GM21576 (cell line): Measurements from ENCODE around the gene C1orf198.
"Not testable (repeated sequence)": the region's sequence is repeated elsewhere in the genome, so short reads cannot be mapped to it uniquely, and the experiment has no call there.

Experiments
- ATAC-seq: cut with Tn5 transposase; IDR thresholded peaks from one replicate; pipeline ENCODE4 v1.9.1; 2021; ENCODE audit warnings: mild to moderate bottlenecking, moderate library complexity; ENCODE audit not compliant: unreplicated experiment

The C1orf198 gene

DNA sequence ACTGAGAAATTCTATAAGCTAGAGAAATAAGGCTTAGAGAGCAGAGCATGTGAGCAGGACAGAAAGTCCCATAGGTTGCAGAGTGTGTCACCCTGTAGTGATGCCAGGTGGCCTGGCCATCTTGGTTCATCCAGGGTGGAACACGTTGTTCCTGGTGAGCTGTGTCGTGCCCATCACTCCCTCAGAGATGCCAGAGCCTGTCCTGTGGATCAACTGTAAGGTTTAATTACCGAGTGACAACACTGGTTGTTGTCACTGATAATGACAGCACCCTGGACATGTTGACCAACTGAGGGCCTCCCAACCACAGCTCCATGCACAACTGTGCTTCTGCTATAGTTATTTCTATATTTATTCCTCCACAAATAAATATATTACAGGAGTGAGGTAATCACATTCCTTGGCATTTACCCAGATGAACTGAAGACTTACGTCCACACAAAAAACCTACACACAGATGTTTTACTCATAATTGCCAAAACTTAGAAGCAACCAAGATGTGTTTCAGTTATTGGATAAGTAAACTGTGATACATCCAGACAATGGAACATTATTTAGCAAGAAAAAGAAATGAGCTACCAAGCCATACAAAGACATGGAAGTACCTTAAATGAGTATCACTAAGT is 6.2 kb downstream of the C1orf198 start:
- ATAC-seq = no peak

DNA sequence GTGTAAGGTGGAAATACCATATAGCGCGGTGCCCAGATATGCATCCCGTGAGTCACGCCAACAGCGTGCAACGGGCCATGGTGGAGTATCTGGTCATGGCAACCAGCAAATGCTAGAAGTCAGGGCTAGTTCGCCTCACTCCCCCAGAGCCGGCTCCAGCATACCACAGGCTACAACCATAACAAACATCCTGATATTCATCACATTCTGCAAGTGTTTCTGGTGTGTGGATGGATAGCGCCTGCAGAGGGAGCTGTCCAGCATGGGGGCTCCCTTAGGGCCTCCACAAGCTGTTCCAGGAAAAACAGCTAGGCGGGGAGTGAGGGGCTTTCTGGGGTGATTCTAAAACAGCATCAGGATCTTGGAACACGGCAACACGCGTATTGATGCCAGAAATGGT is 6.8 kb downstream of the C1orf198 start:
- ATAC-seq = no peak

DNA sequence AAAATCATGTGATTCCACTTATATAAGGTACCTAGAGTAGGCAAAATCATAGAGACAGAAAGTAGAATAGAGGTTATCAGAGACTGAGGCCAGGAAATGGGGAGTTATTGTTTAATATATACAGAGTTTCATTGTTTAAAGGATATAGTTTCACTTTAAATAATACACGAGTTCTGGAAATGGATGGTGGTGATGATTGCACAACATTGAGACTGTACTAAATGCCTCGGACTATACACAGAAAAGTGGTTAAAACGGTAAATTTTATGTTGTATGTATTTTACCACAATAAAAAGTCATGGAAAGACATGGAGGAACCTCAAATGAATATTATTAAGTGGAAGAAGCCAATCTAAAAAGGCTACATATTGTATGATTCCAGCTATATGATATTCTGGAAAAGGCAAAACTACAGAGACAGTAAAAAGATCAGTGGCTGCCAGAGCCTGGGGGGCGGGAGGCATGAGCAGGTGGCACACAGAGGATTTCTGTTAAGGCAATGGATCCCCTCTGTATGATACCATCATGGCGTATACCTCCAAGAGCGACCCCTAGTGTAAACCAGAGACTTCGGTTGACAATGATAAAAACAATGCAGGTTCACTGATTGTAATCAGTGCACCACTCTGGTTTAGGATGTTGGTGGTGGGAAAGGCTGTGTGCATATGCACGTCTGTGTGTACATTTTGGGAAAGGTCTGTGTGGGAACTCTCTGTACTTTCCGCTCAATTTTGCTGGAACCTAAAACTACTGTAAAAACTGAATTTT is 7.5 kb downstream of the C1orf198 start:
- ATAC-seq = no peak

GRCh38 chr1:230858918-230859729 is 9.2 kb downstream of the C1orf198 start:
- ATAC-seq = no peak

DNA sequence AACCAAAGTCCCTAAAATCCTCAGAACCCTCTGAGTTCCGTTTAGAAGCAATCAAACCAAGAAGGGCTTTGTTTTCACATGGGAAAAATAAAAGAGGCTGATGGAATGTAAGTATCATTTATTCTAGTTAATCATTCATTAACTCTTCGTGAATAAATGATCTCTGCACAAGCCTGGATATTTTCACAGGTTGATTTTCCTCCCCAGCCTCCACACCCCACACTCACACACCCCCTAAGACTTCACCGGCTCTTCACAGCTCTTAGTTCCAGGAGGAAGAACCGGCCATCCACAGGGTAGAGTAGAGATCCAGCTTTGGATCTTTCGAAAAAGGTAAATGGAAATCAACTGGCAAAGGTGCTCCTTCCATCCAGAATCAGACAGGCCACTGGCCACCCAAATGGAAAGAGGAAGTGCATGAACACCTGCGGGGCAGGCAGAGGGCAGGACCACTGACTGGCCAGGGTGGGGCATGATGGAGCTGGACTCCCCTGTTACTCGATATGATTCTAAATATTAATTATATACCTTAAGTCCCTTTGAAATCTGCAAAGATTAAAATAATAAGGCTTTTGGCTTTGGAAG is 10.0 kb downstream of the C1orf198 start:
- no peak for ATAC-seq

- no peak for ATAC-seq
These were observed 10.5 kb downstream of the C1orf198 start for GRCh38 chr1:230857822-230858221.

DNA sequence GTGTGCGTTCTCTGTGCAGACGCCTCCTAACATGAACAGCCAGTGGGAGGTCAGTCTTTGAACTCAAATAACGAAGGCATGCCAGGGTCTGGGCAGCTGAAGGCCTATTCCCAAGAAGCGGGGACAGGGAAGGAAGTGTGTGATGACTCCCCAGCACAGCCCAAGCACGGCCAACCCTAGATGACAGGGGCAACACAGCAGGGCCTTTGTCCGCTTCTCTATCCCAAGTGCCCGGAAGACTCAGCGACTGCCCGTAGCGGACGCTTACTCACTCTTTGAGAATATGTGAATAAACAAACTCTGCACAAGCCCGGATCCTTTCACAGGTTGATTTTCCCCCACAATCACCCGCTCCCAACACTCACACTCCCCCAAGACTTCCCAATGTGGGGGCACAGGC is 11.2 kb downstream of the C1orf198 start:
- ATAC-seq = no peak

- ATAC-seq = no peak
These were observed 12.4 kb downstream of the C1orf198 start for GRCh38 chr1:230855886-230856285.

DNA sequence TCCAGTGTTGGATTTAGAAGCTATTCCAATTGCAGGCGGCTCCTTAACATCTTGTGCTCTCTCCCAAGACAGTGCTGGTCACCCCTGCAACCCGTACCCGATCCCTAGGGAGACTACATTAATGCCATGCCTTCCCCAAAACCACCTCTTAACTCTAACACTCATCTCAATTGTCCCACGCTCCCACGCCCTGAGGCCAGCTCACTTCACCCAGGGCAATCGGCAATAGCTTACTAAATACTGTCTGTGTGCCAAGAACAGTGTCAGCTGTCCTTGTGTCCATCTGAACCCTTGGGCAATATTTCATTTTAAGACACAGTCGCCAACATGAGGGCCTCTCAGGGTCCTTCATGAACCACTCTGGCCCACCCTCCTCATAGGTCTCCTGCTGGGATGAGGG is 13.9 kb downstream of the C1orf198 start:
- ATAC-seq = no peak

DNA sequence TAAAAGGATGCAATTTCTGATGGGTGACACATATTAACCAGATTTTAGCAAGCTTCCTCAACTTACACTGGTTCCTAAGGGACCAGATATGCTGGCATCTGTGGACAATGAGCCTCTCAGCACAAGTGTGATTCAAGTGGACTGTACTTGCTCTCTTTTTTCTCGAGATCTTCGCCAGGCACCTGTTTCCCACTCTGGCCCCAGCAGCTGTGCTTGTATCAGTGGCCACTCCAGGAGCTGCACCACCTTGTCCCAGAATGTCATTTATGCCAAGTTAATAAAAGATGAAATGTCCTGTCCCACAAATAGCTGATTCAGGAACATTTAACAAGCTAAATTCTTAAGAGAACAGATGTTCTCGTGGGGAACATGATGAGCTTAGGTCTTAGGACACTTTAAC is 14.6 kb downstream of the C1orf198 start:
- ATAC-seq = no peak

DNA sequence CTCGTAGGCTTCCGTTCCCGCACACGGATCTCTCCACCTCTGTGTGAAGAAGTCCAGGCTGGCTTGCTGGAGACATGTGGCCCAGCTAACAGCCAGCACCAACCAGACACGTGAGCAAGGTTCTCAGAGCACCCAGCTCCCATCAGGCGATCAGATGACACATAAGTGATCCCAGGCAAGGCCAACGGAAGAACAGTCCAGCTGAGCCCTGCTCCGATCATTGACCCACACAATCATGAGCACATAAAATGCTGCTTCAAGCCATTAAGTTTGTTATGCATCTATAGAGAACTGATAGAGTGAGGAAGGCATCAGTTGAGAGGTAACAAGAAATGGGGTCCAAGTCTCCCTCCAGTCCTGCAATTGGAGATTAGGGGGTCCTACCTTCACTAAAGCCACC is 15.4 kb downstream of the C1orf198 start:
- ATAC-seq = no peak

- no peak for ATAC-seq
These were observed 17.0 kb downstream of the C1orf198 start for GRCh38 chr1:230851291-230851691.

- ATAC-seq = no peak
These were observed 17.8 kb downstream of the C1orf198 start for GRCh38 chr1:230850547-230850946.

DNA sequence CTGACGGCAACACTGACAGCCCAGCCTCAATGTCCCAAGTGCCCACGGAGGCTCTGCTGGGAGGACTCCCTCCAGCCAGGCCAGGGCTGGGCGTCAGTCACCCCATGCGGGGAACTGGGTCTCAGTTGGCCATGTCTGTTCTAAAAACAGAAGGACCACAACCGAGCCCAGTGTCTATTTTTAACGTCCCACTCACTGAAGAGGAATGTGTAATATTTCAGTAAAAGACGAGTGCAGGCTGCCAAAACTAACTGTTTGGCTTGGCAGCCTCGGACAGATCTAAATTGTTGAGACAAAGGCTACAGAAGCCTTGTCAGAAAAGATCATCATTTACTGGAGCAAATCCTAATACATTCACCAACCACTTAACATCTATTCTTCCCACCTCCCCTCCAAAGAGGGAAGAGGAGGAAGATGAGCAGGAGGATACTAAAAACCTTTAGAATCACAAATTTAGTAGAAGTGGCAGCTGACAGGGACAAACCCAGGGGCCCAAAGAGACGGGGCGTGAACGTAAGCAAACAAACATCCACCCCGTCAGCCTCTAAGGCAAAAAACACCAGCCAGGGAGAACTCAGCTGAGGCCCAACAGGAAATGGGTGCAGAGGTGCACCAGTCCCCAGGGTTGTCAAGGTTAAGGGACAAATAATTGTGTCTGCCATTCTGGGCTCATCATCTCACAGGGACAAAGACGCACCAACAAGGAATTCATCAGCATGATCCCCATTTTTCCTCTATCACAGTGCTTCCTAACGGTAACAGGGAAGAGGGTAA is 18.7 kb downstream of the C1orf198 start:
- no peak for ATAC-seq

- ATAC-seq = no peak
These were observed 20.1 kb downstream of the C1orf198 start for GRCh38 chr1:230848235-230848634.

DNA sequence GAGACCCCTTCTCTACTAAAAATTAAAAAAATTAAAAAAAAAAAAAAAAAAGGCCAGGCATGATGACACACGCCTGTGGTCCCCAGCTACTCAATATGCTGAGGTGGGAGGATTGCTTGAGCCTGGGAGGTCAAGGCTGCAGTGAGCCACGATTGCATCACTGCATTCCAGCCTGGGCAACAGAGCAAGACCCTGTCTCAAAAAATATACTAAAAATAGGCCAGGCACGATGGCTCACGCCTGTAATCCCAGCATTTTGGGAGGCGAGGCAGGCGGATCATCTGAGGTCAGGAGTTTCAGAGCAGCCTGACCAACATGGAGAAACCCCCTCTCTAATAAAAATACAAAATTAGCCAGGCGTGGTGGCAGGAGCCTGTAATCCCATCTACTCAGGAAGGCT is 23.1 kb downstream of the C1orf198 start:
- not testable (repeated sequence) for ATAC-seq

DNA sequence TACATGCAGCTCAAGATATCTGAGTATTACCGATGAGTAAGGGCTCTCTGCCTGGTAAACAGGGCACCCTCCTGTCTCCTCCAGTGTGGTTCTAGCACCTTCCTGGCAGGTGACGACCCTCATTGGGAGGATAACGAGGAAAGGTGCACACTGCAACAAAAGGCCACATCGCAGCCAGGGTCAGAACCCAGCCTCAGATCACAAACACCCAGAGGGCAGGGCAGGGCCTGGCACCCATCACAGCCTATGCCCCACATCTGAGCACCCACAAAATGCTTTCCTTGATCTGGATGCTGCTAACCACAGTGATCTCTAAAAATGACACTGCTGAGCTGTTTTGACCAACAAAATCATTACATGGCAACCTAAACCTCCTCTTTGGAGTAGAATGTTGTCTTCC is 23.8 kb downstream of the C1orf198 start:
- ATAC-seq = no peak

DNA sequence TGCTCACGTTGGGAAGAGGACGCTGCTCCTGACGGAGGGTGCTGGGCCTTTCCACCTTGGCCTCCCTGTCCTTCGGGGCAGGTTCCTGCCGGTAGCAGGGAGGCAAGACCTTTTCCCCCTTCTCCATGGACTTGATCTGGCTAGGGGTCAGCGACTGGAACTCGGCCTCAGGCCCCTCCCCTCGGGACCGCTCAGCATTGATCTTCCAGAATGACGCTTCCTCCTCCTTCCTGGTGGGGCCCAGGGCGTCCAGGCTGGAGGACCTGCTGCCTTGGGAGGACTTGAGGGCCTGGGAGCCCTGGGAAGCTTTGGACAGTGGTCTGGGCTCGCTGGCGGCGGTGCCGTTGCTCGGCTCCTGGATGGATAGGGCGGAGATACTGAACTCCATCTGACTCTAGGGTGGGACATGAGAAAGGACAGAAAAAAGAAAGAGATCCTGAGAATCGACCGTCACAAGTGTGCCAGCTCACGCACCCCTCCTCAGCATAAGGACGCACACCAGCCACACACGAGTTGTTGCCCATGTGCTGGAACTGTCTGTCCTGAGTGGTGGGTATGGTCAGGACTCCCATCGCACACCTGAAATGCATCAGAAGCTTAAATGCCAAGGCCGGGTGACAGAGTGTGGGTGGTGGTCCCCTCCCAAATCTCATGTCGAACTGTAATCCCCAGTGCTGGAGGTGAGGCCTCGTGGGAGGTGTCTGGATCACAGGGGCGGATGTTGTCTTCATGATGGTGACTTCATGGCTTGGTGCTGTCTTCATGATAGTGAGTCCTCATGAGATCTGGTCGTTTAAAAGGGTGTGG is 24.6 kb downstream of the C1orf198 start:
- ATAC-seq = no peak

- ATAC-seq = no peak
These were observed 25.5 kb downstream of the C1orf198 start for GRCh38 chr1:230842801-230843200.

DNA sequence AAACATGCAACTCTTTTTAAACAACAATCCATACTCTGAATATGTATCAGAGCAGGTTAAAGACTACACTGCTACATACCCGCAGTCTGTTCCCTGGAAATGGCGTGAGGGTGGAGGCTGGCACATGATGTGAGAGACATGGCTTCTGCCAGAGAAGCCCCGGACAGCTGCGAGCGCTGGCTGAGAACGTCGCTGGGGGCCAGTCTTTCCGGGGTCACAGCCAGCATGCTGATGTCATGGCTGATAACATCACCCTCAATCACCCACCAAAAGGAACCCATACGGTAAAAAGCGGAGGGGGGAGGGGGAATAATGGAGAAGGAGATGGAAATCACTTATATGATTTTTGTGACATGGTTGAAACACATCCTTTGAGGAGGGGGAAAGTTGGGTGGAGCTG is 29.1 kb downstream of the C1orf198 start:
- no peak for ATAC-seq
